HepG2 (cell line): ENCODE results near the gene NSF. TPM values are rescaled to one million over a fixed set of nuclear protein-coding genes. Genes with fewer than 3 reads are reported as not detected.
A peak's percentile ranks its signal among the peaks of the same experiment; 100 is the strongest.

Experiments
- AFF4 ChIP-seq: sonication (generic); formaldehyde crosslinking; IDR thresholded peaks from 2 replicates; pipeline ENCODE4 v1.4.0; 2020; ENCODE audit warnings: missing genetic modification reagents
- AGO1 ChIP-seq: fragments of 200-400 bp; formaldehyde crosslinking; IDR thresholded peaks from 2 replicates; pipeline ENCODE4 v1.6.1; 2017; ENCODE audit warnings: mild to moderate bottlenecking, low read depth, low read length, moderate library complexity; ENCODE audit not compliant: poor library complexity, severe bottlenecking
- CERS6 ChIP-seq: sonication (generic); formaldehyde crosslinking; IDR thresholded peaks from 2 replicates; pipeline ENCODE4 v1.5.0; 2020; ENCODE audit warnings: missing genetic modification reagents
- FOSL1 ChIP-seq: sonication (generic); formaldehyde crosslinking; IDR thresholded peaks from 2 replicates; pipeline ENCODE4 v1.9.0; 2021; ENCODE audit warnings: missing genetic modification reagents, borderline replicate concordance
- FOSL2 ChIP-seq: sonication (generic); formaldehyde crosslinking; IDR thresholded peaks from 2 replicates; pipeline ENCODE4 v1.4.0; 2020; ENCODE audit warnings: missing genetic modification reagents
- GABPB1 ChIP-seq: IDR thresholded peaks from 2 replicates; pipeline ENCODE4 v1.6.1; 2016; ENCODE audit warnings: mild to moderate bottlenecking, missing genetic modification reagents, moderate library complexity, missing compliant biosample characterization
- NFKBIZ ChIP-seq: IDR thresholded peaks from 2 replicates; pipeline ENCODE4 v1.6.1; 2018; ENCODE audit warnings: missing genetic modification reagents, missing compliant biosample characterization
- RBM22 ChIP-seq: fragments of 200-400 bp; formaldehyde crosslinking; optimal IDR thresholded peaks from 2 replicates; pipeline ENCODE3; 2017; ENCODE audit warnings: mild to moderate bottlenecking, low read length, moderate library complexity
- TARDBP ChIP-seq: sonication (generic); formaldehyde crosslinking; IDR thresholded peaks from 2 replicates; pipeline ENCODE4 v1.8.0; 2022; ENCODE audit warnings: mild to moderate bottlenecking, missing genetic modification reagents
- THAP11 ChIP-seq: IDR thresholded peaks from 2 replicates; pipeline ENCODE4 v1.6.1; 2016; ENCODE audit warnings: missing biosample characterization, missing genetic modification reagents
- ZKSCAN8 ChIP-seq: IDR thresholded peaks from 2 replicates; pipeline ENCODE4 v1.6.1; 2016; ENCODE audit warnings: borderline replicate concordance, missing genetic modification reagents, missing compliant biosample characterization
- ZNF207 ChIP-seq: fragments of 450-650 bp; IDR thresholded peaks from 2 replicates; pipeline ENCODE4 v1.6.1; 2016; ENCODE audit warnings: antibody characterized with exemption, borderline replicate concordance
- ZNF589 ChIP-seq: sonication (generic); formaldehyde crosslinking; conservative IDR thresholded peaks from 2 replicates; pipeline ENCODE4 v1.8.0; 2022; ENCODE audit warnings: mild to moderate bottlenecking, moderate library complexity, missing genetic modification reagents
- polyA plus RNA-seq, 8 experiments: library from polyadenylated mRNA; depleted of rRNA in 3 of 8; stranded (reverse) in 7 of 8; unstranded in 1 of 8; fragments of >200 nt; fragmentation: Illumina TruSeq in 4 of 8; extraction: Trizol in 4 of 8; gene quantifications; 2 replicates each; pipeline versions ENCODE4 v1.2.1 to v1.2.3, GENCODE V29; 2011 to 2016; ENCODE audit warnings: low read depth in 4 of 8, missing spikeins in 1 of 8, mixed read lengths in 1 of 8; ENCODE audit not compliant: insufficient read depth in 1 of 8
- total RNA-seq, 5 experiments: library from RNA; depleted of rRNA; stranded (reverse); fragments of >200 nt; fragmentation: Illumina TruSeq; extraction: Trizol; gene quantifications; 2 replicates each; pipeline ENCODE4 v1.2.3, GENCODE V29; 2016; ENCODE audit warnings: low read depth in 1 of 5
- TF ChIP-seq, protein P1 (sequence below): sonication (generic); formaldehyde crosslinking; IDR thresholded peaks from 2 replicates; pipeline ENCODE4 v1.4.0; 2020; ENCODE audit warnings: missing genetic modification reagents, low read depth, mild to moderate bottlenecking, borderline replicate concordance
- TF ChIP-seq, protein P2 (sequence below): sonication (generic); formaldehyde crosslinking; IDR thresholded peaks from 2 replicates; pipeline ENCODE4 v1.4.0; 2020; ENCODE audit warnings: mild to moderate bottlenecking, missing genetic modification reagents
- TF ChIP-seq, protein P3 (sequence below): sonication (generic); formaldehyde crosslinking; IDR thresholded peaks from 2 replicates; pipeline ENCODE4 v1.4.0; 2020; ENCODE audit warnings: missing genetic modification reagents

NSF gene
- total and polyA plus RNA-seq, 2 of the 13 experiments (the other 11 are each of a cell fraction or from before 2014, with no cell fraction given): 21.9 to 37.8 TPM

DNA sequence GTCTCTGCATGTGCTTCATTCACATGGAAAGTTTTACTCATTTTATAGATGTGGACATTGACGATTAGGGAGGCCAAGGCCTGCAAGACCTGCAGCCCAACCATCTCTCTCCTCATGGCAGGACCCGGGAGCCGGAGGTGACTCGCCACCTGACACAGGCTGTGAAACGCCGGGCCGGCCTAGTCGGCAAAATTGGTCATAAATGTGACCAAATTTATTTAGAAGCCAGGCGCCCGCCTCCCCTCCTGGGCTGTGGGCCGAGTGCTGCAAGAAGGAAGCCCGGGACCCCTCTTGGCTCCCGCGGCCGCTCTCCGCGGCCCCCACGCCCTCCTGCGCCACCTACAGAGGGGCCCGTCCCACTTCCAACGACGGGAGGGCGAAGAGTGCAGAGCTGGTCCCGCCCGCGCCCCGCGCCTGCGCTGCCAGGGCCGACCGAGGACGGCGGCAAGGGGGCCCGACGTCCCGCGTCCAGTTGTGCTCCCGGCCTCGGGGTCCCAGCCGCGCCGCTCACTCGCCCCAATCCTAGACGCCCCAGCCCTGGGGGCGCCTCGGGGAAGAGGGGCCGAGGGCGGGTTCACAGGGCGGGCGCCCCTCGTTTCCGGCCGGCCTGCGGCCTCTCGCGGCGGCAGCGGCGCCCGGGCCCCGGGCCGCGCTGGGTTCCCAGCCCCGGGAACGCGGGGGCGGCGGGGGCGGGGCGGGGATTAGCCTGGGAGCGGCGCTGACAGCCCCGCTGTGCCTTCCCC is 180.5 kb downstream of the NSF start (continued):
- TF ChIP-seq THAP11 (CRISPR knock-in tag) (peak; percentile 27; the same call in 1 of the 2 replicates), FOSL1 (CRISPR knock-in tag) (0 out of 2 replicates have a peak, but pooled peaks have one; percentile 27), AFF4 (CRISPR knock-in tag) (no peak), GABPB1 (peak; percentile 64; the same call in 1 of the 2 replicates), NFKBIZ (CRISPR knock-in tag) (0 out of 2 replicates have a peak, but pooled peaks have one; percentile 28), ZNF589 (peak; percentile 60; the same call in 1 of the 2 replicates), TARDBP (CRISPR knock-in tag) (peak; percentile 67; the same call in 1 of the 2 replicates), CERS6 (CRISPR knock-in tag) (0 out of 2 replicates have a peak, but pooled peaks have one; percentile 21), FOSL2 (CRISPR knock-in tag) (0 out of 2 replicates have a peak, but pooled peaks have one; percentile 3), ZNF207 (no peak), RBM22 (peak; percentile 49), AGO1 (peak; percentile 66), ZKSCAN8 (no peak)
- TF ChIP-seq, protein P1, sequence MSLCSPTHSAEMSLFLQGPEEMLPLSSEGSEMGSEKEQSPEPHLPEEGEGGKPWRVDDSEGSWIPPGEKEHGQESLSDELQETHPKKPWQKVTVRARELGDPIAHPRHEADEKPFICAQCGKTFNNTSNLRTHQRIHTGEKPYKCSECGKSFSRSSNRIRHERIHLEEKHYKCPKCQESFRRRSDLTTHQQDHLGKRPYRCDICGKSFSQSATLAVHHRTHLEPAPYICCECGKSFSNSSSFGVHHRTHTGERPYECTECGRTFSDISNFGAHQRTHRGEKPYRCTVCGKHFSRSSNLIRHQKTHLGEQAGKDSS (CRISPR knock-in tag): peak; percentile 35; the same call in 1 of the 2 replicates
- TF ChIP-seq, protein P2, sequence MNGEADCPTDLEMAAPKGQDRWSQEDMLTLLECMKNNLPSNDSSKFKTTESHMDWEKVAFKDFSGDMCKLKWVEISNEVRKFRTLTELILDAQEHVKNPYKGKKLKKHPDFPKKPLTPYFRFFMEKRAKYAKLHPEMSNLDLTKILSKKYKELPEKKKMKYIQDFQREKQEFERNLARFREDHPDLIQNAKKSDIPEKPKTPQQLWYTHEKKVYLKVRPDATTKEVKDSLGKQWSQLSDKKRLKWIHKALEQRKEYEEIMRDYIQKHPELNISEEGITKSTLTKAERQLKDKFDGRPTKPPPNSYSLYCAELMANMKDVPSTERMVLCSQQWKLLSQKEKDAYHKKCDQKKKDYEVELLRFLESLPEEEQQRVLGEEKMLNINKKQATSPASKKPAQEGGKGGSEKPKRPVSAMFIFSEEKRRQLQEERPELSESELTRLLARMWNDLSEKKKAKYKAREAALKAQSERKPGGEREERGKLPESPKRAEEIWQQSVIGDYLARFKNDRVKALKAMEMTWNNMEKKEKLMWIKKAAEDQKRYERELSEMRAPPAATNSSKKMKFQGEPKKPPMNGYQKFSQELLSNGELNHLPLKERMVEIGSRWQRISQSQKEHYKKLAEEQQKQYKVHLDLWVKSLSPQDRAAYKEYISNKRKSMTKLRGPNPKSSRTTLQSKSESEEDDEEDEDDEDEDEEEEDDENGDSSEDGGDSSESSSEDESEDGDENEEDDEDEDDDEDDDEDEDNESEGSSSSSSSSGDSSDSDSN (CRISPR knock-in tag): peak; percentile 85
- TF ChIP-seq, protein P3, sequence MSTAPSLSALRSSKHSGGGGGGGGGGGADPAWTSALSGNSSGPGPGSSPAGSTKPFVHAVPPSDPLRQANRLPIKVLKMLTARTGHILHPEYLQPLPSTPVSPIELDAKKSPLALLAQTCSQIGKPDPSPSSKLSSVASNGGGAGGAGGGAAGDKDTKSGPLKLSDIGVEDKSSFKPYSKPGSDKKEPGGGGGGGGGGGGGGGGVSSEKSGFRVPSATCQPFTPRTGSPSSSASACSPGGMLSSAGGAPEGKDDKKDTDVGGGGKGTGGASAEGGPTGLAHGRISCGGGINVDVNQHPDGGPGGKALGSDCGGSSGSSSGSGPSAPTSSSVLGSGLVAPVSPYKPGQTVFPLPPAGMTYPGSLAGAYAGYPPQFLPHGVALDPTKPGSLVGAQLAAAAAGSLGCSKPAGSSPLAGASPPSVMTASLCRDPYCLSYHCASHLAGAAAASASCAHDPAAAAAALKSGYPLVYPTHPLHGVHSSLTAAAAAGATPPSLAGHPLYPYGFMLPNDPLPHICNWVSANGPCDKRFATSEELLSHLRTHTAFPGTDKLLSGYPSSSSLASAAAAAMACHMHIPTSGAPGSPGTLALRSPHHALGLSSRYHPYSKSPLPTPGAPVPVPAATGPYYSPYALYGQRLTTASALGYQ (CRISPR knock-in tag): peak; percentile 32; the same call in 1 of the 2 replicates
